Hematopoietic multipotent progenitor cell treated with erythropoietin and hydrocortisone succinate and interleukin-3 and kit ligand, for 8 days (in vitro differentiated cells): ENCODE results near the gene ETV6.
A peak's percentile ranks its signal among the peaks of the same experiment; 100 is the strongest.

Source experiments
- DNase-seq: peaks from one replicate; pipeline ENCODE4 v3.0.0-alpha.2; 2015

The ETV6 gene

DNA sequence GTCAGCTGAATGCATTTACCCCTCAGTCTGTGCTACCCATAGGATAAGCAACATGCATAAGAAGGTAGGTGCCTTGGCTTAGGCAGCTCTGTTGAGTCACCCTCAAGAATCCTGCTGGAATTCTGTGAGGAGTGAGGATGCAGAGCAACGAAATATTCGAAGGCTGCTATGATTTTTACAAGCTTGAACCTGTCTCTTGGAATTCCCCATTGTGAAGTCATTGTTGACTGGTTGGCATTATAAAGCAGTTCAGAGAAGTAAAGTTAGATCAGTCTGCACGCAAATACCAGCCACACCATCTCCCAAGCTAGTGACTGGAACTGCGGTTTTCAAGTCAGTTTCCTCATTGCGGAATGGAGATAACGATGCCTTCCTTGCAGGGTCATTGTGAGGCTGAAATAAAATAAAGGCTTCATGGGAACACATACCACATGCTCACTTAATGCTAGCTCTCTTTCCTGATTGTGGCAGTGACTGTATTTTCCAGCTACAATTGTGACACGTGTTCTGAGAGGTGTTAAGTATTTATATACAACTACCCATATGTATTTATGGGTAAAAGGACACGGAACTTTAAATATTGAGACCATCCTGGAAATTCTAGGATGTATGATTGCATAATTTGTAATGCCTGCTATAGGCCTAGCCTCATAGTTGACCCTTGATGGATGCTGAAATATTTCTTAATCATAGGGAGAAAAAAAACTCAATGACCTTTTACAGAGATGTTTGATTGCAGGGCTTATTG is 96.7 kb downstream of the ETV6 start:
- DNase-seq, result peak; percentile 87

- DNase-seq, result no peak
Measured at GRCh38 chr12:11746940-11747716, 97.7 kb downstream of the ETV6 start.

- DNase-seq, result no peak
Measured at GRCh38 chr12:11747969-11748368, 98.5 kb downstream of the ETV6 start.

DNA sequence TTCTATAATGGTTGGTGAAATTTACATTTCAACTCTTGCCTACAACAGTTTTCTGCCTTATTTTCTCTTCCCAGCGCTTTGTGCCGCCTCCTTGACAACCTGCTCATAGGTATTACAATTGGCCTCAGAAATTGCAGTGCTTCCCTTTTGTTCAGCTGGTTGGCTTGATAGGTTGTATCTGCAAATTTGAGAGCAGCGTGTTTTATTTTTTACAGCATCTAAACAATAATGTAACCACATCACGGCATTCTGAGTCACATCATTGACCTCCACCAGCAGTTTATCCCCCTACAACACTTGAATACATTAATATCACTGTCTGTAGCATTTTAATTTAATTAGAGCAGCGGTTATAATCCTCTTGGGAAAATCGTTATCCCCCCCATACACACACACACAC is 99.4 kb downstream of the ETV6 start:
- no peak for DNase-seq

DNA sequence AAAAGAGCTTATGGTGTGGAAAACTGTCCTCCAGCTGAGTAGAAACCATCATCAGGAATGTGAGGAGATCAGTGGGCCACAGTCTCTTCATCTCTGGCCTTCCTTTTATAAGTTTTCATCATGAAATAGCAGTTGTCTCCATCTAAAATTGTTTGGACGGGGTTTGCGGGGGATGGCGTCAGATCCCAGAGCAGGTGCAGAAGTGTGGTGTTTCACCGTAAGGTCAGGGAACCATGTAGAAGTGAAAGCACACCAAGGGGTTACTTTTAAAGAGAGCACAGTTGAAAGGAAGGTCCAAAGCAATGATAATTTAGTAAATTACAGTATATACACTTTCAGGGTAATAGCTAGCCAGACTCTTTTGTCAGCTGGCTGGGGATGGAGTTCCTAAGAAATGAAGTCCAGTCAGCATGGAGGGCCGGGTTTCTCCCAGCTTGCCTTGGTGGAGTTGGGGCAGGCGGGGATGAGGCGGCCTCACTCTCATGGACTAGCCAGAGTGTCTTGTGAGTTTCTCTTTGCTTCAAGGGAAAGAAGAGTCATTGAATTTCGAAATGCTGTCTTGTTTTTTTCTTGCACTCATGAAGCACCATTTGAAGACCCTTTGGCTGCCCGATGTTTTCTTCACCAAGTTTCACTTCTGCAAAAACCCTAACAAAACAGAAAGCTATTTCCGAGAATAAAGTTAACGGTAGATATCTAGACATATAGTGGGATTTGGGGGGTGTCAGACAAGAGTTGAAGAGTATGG is 100.6 kb downstream of the ETV6 start:
- no peak for DNase-seq

DNA sequence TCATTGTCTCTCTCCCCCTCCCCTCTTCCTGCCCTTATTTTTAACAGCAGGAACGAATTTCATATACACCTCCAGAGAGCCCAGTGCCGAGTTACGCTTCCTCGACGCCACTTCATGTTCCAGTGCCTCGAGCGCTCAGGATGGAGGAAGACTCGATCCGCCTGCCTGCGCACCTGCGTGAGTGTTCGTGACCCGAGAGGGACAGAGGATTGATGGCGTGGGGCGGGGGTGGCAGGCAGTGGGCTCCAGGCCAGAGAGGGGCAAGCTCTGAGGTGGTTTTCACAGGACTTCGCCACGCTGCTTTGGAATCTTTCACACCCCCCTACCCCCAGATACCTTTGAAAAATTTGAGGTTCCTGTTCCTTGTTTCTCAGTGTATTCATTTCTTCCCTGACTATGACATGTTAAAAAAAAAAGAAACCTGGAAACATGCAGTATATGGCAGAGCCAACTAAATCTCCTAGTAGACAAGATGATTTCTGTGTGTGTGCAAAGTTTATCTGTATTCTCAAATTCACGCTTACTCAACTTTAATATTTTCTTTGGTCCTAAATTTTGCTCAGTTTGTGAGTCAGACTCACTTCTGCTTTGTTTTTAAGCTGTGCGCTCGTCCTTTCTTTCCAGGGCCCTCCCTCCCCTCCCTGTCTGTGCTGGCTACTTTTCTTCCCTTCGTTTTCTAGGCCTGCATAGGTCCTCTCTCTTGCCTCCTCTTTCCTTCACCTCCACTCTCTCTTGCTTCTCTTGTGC is 103.1 kb downstream of the ETV6 start:
- DNase-seq, result no peak

DNA sequence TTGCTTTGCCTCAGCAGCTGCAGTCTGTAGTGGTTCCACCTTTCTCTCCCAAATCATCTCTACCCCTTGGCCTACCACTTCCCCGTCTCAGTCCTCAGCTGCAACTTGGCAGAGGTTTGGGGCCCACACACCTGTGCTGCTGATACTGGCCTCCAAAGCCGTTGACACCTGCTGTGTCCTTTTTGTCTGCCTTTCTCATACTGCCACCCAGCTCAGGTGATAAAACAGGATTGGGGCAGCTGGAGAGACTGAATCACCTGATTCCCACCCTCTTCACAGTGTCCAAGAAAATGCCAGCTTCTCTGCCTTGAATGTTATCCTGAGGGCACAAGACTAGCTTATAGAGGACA is 103.7 kb downstream of the ETV6 start:
- DNase-seq, result no peak

DNA sequence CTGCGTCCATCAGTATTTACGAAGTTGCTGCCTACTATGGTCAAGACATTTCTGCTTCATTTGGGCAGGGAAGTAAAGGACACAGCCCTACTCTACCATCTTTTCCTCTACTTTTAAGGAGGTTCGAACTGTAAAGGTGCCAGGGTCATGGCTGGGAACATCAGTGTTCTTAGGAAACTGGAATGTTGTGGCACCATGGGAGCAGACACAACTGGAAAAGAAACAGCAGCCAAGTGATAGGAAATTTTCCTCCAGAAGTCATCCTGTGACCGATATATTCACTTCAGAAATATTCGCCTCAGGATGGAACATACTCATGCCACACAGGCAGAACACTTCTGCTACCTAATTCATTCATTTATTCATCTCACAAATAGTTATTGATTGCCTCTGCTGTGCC is 104.4 kb downstream of the ETV6 start:
- DNase-seq, result no peak

DNA sequence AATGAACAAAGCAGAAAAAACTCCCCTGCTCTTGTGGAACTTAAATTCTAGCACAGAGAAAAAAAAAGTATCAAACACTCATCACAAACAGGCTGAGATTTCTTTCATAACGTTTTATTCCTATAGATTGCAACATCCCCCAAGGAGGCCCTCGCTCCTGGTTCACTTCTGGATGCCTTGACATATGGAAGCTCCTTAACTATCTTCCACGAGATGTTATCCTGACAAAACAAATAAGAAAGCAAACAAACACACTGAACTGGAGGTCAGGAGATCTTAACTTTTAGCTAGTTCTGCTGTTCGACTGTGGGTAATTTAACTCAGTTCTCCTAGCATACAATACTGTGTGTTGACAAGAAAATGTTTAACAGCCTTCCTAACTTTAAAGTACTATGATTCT is 104.8 kb downstream of the ETV6 start:
- no peak for DNase-seq

GRCh38 chr12:11755302-11755930 is 105.9 kb downstream of the ETV6 start:
- no peak for DNase-seq

GRCh38 chr12:11756022-11756421 is 106.5 kb downstream of the ETV6 start:
- no peak for DNase-seq

- DNase-seq, result no peak
Measured at GRCh38 chr12:11756523-11756922, 107.0 kb downstream of the ETV6 start.

DNA sequence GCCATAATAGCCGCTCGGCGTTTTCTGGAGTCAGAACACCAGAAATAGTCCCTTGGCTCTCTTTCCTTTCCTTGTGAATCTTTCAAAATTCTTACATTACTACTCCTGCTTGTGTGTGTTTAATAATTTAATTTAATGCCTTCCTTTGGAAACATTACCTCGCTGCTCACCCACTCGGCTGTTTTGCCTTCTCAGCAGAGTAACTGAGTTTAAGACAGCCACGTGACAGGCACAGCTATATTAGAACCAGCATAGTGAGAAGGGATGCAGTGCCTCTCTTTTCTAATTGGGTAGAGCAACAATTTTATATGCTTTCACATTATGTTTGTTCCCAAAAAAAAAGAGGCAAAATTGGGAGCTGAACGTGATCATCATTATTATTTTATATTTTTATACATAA is 107.6 kb downstream of the ETV6 start:
- no peak for DNase-seq

- no peak for DNase-seq
Measured at GRCh38 chr12:11757531-11757930, 108.1 kb downstream of the ETV6 start.

DNA sequence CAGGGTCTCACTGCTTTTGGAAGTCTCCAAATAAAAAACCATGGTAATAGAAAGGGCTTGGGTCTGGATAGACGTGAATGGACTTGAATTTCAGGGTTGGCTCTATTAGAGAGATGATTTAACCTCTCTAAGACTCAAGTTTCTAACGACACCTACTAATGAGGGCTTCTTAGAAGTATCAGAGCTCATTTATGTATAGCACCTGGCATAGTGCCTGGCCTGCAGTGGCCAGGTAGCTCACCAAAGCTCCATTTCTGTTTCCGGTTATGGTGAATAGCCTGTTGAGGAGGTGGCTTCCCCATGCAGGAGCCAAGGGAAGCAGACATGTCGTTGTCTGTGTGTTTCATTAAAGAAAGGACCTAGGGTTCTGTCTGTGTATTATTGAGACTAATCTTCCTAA is 108.6 kb downstream of the ETV6 start:
- DNase-seq, result no peak

DNA sequence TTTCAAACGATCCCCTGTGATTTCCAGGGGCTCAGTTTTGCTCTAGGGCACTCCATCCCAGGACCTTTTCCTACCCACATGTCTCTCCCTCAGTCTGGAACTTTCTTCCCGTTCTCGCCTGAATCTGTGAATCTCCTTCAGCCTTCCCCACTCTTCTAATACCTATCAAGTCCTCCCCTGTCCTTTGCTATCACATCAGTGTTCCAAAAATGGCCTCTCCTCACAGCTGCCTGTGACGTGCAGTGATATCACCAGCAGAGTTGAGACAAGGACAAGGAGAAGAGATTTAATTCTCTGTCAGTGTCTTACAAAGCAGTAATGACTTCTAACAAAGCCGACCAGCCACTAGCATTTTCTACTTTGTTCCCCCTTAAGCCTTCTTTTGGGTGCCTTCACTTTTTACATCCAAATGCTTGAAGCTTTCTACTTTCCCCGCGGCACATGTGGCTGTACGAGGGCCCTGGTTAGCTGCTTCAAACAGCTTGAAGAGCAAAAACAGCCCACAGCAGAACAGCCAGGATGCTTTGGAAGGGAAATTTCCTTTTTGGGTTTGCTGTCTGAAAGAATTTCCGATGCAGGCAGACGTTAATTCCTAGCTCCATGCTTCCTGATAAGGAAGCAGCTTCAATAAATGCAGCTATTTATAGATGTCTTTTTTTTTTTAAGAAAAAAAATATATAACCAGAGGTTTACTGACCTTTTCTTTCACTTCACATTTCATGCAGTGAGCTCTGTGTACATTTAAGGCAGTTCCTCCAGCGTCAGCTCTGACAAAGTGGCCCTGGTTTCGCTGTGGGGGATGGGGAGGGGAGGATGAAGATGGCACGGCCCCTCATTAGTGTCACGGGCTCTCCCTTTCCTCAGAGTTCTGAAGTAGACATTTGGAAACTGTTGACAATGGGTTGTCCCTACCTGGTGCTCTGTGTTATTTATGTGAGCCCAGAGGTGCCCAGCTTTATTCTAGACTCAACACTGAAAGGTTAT is 109.3 kb downstream of the ETV6 start:
- DNase-seq, result no peak

DNA sequence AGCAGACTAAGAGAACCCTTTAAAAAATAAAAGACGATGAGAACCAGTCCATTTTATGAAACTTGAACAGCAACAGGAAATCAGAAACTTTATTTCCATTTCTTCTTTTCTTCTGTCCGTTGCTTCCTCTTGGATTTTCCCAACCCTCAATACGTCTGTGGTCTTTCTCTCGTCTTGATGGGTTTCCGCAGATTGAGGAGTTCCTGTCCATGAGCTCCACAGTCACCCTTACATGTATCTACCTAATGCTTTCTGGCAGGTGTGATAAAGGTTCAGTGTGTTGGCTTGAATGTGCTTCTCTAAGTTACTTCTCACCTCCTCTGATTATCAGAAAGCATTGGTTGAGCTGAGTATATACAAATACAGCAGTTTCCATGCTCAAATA is 110.0 kb downstream of the ETV6 start:
- DNase-seq, result no peak

- no peak for DNase-seq
Measured at GRCh38 chr12:11759899-11760298, 110.4 kb downstream of the ETV6 start.

DNA sequence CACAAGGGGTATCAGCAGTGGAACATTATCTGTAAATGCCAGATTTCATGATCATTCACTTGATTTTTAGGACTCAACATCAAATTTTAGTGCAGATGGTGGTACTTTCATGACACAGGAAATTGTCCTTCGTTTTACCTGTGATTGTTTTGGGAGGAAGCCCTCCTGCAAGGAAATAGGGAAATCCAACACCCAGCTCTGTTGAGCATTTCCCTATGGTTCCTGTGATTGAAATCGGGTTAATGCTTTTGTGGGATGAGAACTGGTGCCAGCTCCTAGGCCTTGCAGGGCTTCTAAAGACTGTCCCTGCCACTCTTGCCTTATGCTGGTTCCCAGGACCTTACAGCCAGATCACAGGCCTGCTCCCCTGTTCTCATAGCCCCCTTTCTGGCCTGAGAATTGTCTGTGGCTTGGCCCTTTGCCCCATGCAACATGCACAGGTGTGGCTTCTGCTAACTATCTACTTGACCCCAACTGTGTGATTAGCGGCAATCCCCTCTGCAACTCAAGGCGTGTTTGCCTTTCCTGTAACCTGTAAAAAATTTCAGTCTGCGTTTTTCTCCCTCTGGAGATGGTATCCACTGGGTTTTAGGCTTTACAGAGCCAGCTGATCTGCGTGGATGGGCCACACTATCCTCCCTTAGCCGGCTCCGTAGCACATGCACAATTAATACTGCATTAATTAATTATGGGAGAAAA is 112.5 kb downstream of the ETV6 start:
- DNase-seq, result no peak

DNA sequence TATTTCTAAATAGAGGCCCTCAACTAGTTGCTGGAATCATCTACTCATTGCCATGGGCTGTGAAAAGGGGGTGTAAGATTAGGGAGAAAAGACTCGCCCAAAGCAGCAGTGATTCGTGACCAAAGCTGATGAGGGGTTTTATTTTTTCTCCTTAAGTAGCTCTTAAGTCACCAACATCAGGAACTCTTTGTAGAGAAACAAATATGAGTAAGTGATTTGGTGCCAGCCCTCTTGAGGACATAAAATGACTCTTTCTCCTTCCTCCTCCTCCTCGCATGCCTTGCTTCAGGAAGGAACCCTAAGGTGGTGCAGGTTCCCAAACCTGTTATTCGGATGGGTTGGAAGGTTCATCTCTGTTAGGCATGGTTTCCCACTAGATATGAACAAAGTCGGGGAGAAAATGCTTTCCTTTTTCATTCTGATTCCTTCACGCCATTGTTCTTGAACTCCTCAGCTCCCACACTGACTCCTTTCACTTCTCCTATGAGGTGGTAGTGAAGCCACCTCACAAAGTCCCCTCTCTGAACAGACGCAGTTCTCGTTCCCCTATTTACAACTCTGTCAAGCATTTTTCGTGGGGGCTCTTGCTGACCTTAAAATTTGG is 113.4 kb downstream of the ETV6 start:
- DNase-seq, result no peak
